GM10266 (cell line): ENCODE data around the gene CAT.

ENCODE experiments used
- DNase-seq: peaks from one replicate; pipeline ENCODE4 v3.0.0; 2012; ENCODE audit errors: extremely low spot score
- CTCF ChIP-seq: IDR thresholded peaks from 2 replicates; pipeline ENCODE4 v1.5.1; 2012; ENCODE audit warnings: mild to moderate bottlenecking, low read depth; ENCODE audit not compliant: control insufficient read depth, insufficient read depth; ENCODE audit errors: missing control alignments

The CAT gene

GRCh38 chr11:34493926-34494595 lies 55.3 kb downstream of the CAT start:
- no peak for DNase-seq
- TF ChIP-seq CTCF: no peak

GRCh38 chr11:34495239-34495723 lies 56.5 kb downstream of the CAT start:
- no peak for DNase-seq
- TF ChIP-seq CTCF: no peak

GRCh38 chr11:34495724-34496377 lies 57.1 kb downstream of the CAT start:
- TF ChIP-seq CTCF: no peak
- DNase-seq: no peak

- no peak for DNase-seq
- TF ChIP-seq CTCF: no peak
Observed at GRCh38 chr11:34499719-34500500, 61.2 kb downstream of the CAT start.

GRCh38 chr11:34501500-34501899 lies 62.8 kb downstream of the CAT start:
- DNase-seq: no peak
- no peak for TF ChIP-seq CTCF

- no peak for TF ChIP-seq CTCF
- no peak for DNase-seq
Observed at GRCh38 chr11:34501949-34502348, 63.2 kb downstream of the CAT start.

GRCh38 chr11:34502949-34503348 lies 64.2 kb downstream of the CAT start:
- DNase-seq: no peak

More at GRCh38 chr11:34502949-34503348, 64.2 kb downstream of the CAT start:
- no peak for TF ChIP-seq CTCF
